Sigmoid colon (tissue), 7 donors: ENCODE data around the gene CCDC137. TPM values are rescaled to one million over a fixed set of nuclear protein-coding genes. Genes with fewer than 3 reads are reported as not detected.

Experiments
- DNase-seq: peaks from one replicate; pipeline ENCODE4 v3.0.0-alpha.2; 2019
- H3K27ac ChIP-seq, 4 donors: fragments of 200-600 bp; sonication (generic); one replicate each; pipeline ENCODE4 v1.5.1; 2016 to 2019; ENCODE audit warnings: mild to moderate bottlenecking in 1 of 4
- H3K27me3 ChIP-seq, 3 donors: fragments of 200-600 bp; sonication (generic); one replicate each; pipeline ENCODE4 v1.5.1; 2019; ENCODE audit warnings: mild to moderate bottlenecking in 1 of 3
- H3K36me3 ChIP-seq, 4 donors: fragments of 200-600 bp; sonication (generic); one replicate each; pipeline ENCODE4 v1.5.1; 2016 to 2019
- H3K4me1 ChIP-seq, 4 donors: fragments of 200-600 bp; sonication (generic); one replicate each; pipeline ENCODE4 v1.5.1; 2017 to 2019
- H3K4me3 ChIP-seq, 4 donors: fragments of 200-600 bp; sonication (generic); one replicate each; pipeline ENCODE4 v1.5.1; 2017 to 2019; ENCODE audit warnings: mild to moderate bottlenecking in 2 of 4, moderate library complexity in 1 of 4
- H3K9me3 ChIP-seq, 4 donors: fragments of 200-600 bp in 3 of 4; sonication (generic) in 3 of 4; one replicate each; pipeline versions ENCODE4 v1.5.1 to v1.6.1; 2013 to 2019
- CTCF ChIP-seq, 4 experiments: fragments of 450-650 bp in 3 of 4; fragments of 200-600 bp in 1 of 4; IDR thresholded peaks; one replicate each; pipeline ENCODE4 v1.5.1; 2016 to 2019; ENCODE audit warnings: antibody characterized with exemption in 4 of 4, mild to moderate bottlenecking in 3 of 4, moderate library complexity in 2 of 4
- EP300 ChIP-seq, 4 donors: sonication (generic); formaldehyde crosslinking; IDR thresholded peaks; one replicate each; pipeline ENCODE4 v1.6.1; 2017; ENCODE audit warnings: antibody characterized with exemption in 4 of 4
- POLR2A ChIP-seq, 2 donors: fragments of 450-650 bp; IDR thresholded peaks; one replicate each; pipeline ENCODE4 v1.6.1; 2016; ENCODE audit warnings: antibody characterized with exemption in 2 of 2, mild to moderate bottlenecking in 2 of 2, moderate library complexity in 2 of 2
- POLR2AphosphoS5 ChIP-seq, 4 donors: sonication (generic); formaldehyde crosslinking; IDR thresholded peaks; one replicate each; pipeline ENCODE4 v1.6.1; 2017; ENCODE audit warnings: antibody characterized with exemption in 4 of 4
- WGBS, 2 donors: extraction: QIAGEN DNeasy Blood & Tissue Kit; methylation state at CpG; one replicate each; pipeline ENCODE4 v1.1.7; 2013; 5-methylcytosine and 5-hydroxymethylcytosine counted together
- intact Hi-C: fragments of 100-400 bp; cut with DNase I; formaldehyde crosslinking; loops from one replicate; pipeline ENCODE4 v1.15.1; 2023
- polyA plus RNA-seq, 3 donors: library from polyadenylated mRNA; stranded (reverse); fragments of 200-250 nt; gene quantifications; one replicate each; pipeline ENCODE4 v1.2.3, GENCODE V29; 2013
- total RNA-seq, 4 donors: library from RNA; depleted of rRNA; stranded (reverse); fragments of >200 nt; gene quantifications; one replicate each; pipeline ENCODE4 v1.1.0, GENCODE V29; 2016
- donor health status: healthy with polysubstance abuse.
- donor health status: Bipolar disorder and iron deficiency.
- donor health status: healthy.

The CCDC137 gene
- total and polyA plus RNA-seq, 7 donors = 5.5 to 31.1 (median 9.5) TPM

- Histone ChIP-seq H3K27me3 (peaks cover 0 to 13% (median 0%) of the 10 kb centered on the region in 3 donors), H3K36me3 (peaks cover 0 to 12% (median 8%) of the 10 kb centered on the region in 4 donors), H3K27ac (peak within 1 kb of the TSS; percentile 43 to 69 (median 58)), H3K9me3 (no peaks in the 10 kb centered on the region), H3K4me3 (peak within 1 kb of the TSS; percentile 65 to 95 (median 79)), H3K4me1 (peaks cover 0 to 37% (median 33%) of the 10 kb centered on the region in 4 donors)
- intact Hi-C loops = no loop called here
- 0 to 1% methylated on average over 89 of the region's 89 CpGs for WGBS, 2 donors
- TF ChIP-seq POLR2AphosphoS5 (IDR thresholded peaks at IDR 0.05) (peak in 1 of 4 donors; percentile 38), CTCF (IDR thresholded peaks at IDR 0.05) (peak in 1 of 4 experiments; percentile 20), POLR2A (IDR thresholded peaks at IDR 0.05) (no peak), EP300 (IDR thresholded peaks at IDR 0.05) (no peak)
- DNase-seq = peak; percentile 84
These were observed 45.4 kb downstream of the CCDC137 start, which contains the start of gene SLC25A10 for GRCh38 chr17:81711814-81712467. Gene SLC25A10, plus strand, starts transcription at chr17:81712284. Its CDS starts 143 bp downstream, at chr17:81712427.

- Histone ChIP-seq H3K36me3 (peaks cover 0 to 6% (median 3%) of the 10 kb centered on the region in 4 donors), H3K27me3 (peaks cover 0 to 13% (median 0%) of the 10 kb centered on the region in 3 donors), H3K4me1 (peaks cover 0 to 37% (median 33%) of the 10 kb centered on the region in 4 donors), H3K9me3 (no peaks in the 10 kb centered on the region), H3K27ac (peak overlapping the region; percentile 32 to 69 (median 50)), H3K4me3 (peak overlapping the region; percentile 65 to 95 (median 79))
- intact Hi-C loops = no loop called here
- 1 to 3% methylated on average over 41 of the region's 41 CpGs for WGBS, 2 donors
- DNase-seq = peak; percentile 62
- no peak for TF ChIP-seq EP300 (IDR thresholded peaks at IDR 0.05)
- TF ChIP-seq POLR2AphosphoS5 (IDR thresholded peaks at IDR 0.05) = no peak
These were observed 46.0 kb downstream of the CCDC137 start for GRCh38 chr17:81712468-81713003.

GRCh38 chr17:81713004-81713555 lies 46.5 kb downstream of the CCDC137 start:
- H3K36me3 ChIP-seq = peaks cover 0 to under 1% (median under 1%) of the 10 kb centered on the region in 4 donors
- H3K27me3 ChIP-seq = peaks cover 0 to 13% (median 0%) of the 10 kb centered on the region in 3 donors
- 11 to 53% methylated on average over 18 of the region's 18 CpGs for WGBS, 2 donors
- peak; percentile 66 for DNase-seq
- H3K4me1 ChIP-seq = peaks cover 0 to 37% (median 33%) of the 10 kb centered on the region in 4 donors
- H3K4me3 ChIP-seq = peak overlapping the region; percentile 65 to 95 (median 79)
- peak overlapping the region; percentile 32 to 69 (median 50) for H3K27ac ChIP-seq
- TF ChIP-seq EP300 (IDR thresholded peaks at IDR 0.05) (no peak), CTCF (IDR thresholded peaks at IDR 0.05) (no peak), POLR2AphosphoS5 (IDR thresholded peaks at IDR 0.05) (no peak), POLR2A (IDR thresholded peaks at IDR 0.05) (no peak)
- intact Hi-C loops = no loop called here
- no peaks in the 10 kb centered on the region for H3K9me3 ChIP-seq

- WGBS, 2 donors = 21 to 67% methylated on average over 36 of the region's 36 CpGs
These were observed 47.2 kb downstream of the CCDC137 start for GRCh38 chr17:81713556-81714411.

More at GRCh38 chr17:81713556-81714411, 47.2 kb downstream of the CCDC137 start:
- H3K36me3 ChIP-seq = no peaks in the 10 kb centered on the region
- peak overlapping the region in 2 of 4 donors; percentile 32 to 69 for H3K27ac ChIP-seq
- no peaks in the 10 kb centered on the region for H3K9me3 ChIP-seq
- TF ChIP-seq POLR2AphosphoS5 (IDR thresholded peaks at IDR 0.05) (no peak), POLR2A (IDR thresholded peaks at IDR 0.05) (no peak), CTCF (IDR thresholded peaks at IDR 0.05) (no peak), EP300 (IDR thresholded peaks at IDR 0.05) (no peak)
- peak overlapping the region in 1 of 4 donors; percentile 85 for H3K4me3 ChIP-seq
- peak; percentile 66 for DNase-seq
- intact Hi-C loops = no loop called here
- H3K27me3 ChIP-seq = peaks cover 0 to 13% (median 0%) of the 10 kb centered on the region in 3 donors
- peaks cover 0 to 37% (median 33%) of the 10 kb centered on the region in 4 donors for H3K4me1 ChIP-seq
